ENCODE data around the gene A2M.

The A2M gene

GRCh38 chr12:9033265-9033887, 82.3 kb downstream of the A2M start:
- DNase-seq, result no peak

GRCh38 chr12:9032202-9032964, 83.3 kb downstream of the A2M start:
- no peak for DNase-seq

- DNase-seq, result no peak
Measured at GRCh38 chr12:9030776-9031175, 84.9 kb downstream of the A2M start.

- DNase-seq, result no peak
Measured at GRCh38 chr12:9027161-9028059, 88.3 kb downstream of the A2M start.

- DNase-seq, result no peak
Measured at GRCh38 chr12:9024512-9024911, 91.2 kb downstream of the A2M start.

GRCh38 chr12:9022592-9022991, 93.1 kb downstream of the A2M start:
- no peak for DNase-seq

Measured in central memory CD4-positive, alpha-beta T cell (primary cell).